HG02610 (cell line): ENCODE results near the gene TMEM39A.

Source experiments
- ATAC-seq: cut with Tn5 transposase; IDR thresholded peaks from one replicate; pipeline ENCODE4 v1.9.1; 2021; ENCODE audit warnings: mild to moderate bottlenecking, moderate library complexity; ENCODE audit not compliant: unreplicated experiment

The TMEM39A gene, protein sequence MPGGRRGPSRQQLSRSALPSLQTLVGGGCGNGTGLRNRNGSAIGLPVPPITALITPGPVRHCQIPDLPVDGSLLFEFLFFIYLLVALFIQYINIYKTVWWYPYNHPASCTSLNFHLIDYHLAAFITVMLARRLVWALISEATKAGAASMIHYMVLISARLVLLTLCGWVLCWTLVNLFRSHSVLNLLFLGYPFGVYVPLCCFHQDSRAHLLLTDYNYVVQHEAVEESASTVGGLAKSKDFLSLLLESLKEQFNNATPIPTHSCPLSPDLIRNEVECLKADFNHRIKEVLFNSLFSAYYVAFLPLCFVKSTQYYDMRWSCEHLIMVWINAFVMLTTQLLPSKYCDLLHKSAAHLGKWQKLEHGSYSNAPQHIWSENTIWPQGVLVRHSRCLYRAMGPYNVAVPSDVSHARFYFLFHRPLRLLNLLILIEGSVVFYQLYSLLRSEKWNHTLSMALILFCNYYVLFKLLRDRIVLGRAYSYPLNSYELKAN

DNA sequence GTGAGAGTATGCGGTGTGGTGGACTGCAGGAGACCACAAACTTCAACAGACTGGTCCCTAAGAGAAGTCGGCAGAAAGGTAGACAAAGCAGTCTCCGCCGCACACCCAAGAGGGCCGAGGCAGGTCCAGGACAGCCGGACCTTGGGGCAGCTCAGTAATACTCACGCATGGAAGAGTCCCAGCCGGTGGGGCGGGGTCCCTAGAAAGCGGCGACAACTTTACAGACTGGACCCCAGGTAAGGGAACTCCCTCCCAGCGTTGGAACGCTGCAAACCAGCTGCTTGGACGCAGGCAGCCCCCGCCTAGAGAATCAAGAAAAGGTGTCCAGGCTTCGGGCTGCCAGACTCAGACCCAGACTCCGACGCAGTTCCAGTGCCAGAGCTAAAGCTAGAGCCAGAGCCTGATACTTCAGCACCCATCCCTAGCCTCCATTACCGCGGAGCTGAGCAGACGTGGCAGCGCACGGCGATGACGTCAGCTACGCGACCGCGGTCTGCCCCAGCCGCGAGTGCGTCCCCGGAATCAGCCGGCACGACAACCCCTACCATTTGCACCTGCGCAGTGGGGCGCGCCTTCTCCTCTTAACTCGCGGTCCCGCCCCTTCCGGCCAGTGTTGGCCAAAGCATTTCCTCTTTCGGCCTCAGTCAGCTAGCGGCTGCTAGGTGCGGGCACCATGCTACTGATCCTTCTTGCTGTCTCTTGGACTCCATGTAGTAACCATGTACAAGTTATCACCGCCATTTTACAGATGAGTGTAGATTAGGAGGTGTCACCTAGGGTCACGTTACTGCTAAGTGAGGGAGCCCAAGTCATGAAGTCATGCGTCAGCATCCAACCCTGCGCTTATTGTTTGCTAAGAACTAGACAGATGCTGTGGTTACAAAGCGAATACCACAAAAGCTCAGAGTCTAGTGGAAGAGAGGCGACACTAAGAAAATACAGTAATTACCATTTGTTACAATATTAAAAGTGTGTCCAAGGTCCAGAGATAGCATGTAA, at the start of gene TMEM39A:
Gene TMEM39A, minus strand, starts transcription at position 445 of the 999 bp plus-strand sequence. CDS start 1,541 bp downstream, outside the sequence.
- peak; percentile 90 for ATAC-seq

DNA sequence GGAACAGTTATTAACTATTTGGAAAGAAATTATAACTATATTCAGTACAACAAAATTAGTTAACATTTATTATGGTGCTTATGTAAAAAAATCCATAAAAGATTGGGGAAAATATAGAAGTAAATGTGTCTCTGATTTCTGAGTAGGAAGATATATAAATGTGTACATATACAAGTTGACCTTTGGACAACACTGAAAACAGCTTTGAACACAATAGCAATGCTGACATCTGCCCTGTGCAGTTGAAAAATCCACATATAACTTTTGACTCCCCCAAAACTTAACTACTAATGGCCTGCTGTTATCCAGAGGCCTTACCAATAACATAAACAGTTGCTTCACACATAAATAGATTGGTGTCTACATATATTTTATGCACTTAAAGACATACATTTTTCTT, 47.3 kb upstream of the TMEM39A start:
- ATAC-seq = no peak

DNA sequence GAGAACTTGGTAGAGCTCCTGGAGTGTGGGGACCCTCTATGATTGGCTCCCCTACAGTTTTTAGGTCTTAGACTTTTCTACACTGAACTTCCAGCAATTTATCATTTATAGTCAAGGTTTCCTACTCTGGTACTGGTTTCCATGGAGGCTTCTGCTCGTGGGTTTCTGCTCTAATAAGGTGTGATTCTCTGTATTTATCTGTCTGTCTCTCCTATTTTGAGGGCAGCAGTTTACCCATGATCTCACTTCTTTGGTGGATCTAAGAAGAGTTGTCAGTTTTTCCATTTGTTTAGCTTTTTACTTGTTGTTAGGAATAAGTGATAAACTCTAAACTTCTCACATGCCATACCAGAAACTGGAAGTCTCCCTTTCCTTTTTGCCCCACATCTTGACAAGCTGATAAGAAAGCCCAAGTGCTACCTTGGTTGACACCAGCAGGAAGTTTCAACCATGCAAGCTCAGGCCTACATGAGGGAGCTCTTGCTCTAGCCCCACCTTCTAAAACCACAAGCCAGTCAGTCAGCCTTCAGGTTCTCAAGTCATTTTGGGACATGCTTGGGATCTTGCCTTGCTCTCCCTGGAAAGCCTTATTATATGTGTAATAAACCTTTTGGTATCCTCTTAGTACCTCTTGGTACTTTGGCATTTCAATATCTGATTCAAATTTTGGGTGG, 44.9 kb upstream of the TMEM39A start:
- ATAC-seq = peak; percentile 87

DNA sequence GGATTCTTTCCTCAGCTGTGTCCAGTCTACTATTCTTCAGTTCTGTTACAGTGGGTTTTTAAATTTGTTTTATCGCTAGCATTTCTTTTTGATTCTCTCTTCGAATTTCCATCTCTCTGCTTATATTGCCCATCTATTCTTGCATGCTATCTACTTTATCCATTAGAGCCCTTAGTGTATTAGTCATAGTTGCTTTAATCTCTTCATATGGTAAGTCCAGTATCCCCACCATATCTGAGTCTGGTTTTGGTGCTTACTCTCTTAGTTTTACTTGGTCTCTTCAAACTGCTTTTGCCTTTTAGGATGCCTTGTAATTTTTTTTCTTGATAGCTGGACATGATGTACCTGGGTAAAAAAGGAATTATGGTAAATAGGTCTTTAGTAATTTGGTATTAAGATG, 44.0 kb upstream of the TMEM39A start:
- no peak for ATAC-seq

DNA sequence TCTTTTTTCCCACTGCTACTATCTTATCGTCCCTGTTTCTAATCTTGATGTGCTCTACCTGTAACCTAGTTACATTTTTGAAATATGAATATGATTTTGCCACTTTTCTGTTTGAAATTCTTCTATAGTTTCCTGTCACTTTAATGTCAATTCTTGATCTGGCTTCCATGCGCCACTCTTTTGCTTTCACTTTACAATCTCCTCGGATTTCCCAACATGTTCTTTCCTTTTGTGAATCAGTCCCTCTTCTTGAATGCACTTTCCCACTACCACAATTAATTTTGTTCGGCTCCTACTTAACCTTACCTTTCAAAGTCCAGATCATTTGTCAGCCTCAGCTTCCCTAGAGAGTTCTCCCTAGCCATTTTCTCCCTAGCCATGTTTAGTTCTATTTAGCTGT, 43.2 kb upstream of the TMEM39A start:
- ATAC-seq = no peak

DNA sequence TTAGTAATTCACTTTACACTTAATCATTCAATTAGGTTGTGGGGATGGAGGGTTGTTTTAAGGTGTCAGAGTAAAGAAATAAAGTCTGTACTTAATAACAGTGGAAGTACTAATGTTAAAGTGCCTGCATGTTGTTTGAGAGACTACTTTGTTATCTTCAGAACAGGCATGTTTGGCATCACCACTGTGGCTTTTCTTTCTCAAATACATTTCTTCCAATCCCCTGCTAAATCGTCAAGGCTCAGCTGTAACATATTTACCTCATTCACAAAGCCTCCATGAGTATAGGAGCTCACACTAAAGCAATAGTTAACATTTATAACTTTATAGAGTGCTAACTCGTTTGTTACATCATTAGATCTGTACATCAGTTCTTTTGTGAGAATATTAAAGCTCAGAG, 37.5 kb upstream of the TMEM39A start:
- ATAC-seq = no peak

DNA sequence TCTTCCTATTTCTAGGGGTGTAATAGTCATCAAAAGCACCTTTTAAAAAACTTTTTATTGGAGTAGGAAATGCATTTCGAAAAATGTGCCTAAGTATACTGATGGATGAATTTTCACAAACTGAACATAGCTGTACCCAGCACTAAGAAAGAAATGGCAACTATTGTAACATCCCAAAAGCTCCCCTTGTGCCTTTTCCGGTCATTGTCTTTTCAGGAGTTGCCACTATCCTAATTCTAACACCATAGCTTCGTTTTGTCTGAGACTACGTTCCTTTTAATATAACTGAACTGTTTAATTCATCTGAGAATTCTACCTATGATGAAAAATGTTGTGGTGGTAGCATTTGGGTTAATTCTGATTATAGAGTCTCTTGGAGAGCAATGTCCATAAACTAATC, 36.9 kb upstream of the TMEM39A start:
- no peak for ATAC-seq

DNA sequence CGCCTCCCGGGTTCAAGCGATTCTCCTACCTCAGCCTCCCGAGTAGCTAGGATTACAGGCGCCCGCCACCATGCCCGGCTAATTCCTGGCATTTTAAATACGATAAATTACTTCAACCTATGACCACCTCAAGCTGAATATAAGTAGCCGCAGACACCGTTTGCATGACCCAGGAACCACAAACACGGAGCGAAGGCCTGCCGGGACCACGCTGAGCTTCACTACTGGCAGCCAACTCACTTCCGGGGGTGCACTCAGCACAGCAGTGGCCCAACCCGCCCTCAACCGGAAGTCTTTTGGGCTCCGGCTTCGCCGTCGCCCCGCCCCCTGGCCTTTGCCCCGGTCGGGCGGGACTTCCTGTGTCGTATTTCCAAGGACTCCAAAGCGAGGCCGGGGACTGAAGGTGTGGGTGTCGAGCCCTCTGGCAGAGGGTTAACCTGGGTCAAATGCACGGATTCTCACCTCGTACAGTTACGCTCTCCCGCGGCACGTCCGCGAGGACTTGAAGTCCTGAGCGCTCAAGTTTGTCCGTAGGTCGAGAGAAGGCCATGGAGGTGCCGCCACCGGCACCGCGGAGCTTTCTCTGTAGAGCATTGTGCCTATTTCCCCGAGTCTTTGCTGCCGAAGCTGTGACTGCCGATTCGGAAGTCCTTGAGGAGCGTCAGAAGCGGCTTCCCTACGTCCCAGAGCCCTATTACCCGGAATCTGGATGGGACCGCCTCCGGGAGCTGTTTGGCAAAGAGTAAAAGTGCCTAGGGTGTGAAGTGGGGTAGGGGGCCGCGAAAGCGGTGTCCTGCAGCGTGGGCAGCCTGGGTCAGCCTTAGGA, 35.0 kb upstream of the TMEM39A start, which contains the start of gene TIMMDC1:
Gene TIMMDC1, plus strand, starts transcription at position 362 of the 826 bp plus-strand sequence. Its CDS starts 187 bp downstream, at position 549.
- peak; percentile 98 for ATAC-seq

DNA sequence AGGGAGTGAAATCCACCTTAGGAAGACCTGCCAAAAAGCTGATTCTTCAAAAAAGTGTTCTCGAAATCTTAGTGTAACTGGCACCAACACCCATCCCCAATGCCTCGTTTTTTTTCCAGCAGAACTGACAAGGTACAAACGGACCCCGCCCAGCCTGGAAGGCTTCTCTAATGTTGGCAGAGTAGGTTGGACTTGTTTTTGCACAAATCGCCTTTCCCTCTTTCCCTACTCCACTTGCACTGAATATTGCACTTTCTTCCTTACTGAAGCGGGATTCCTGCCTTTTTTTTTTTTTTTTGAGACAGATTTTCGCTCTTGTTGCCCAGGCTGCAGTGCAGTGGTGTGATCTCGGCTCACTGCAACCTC, 34.4 kb upstream of the TMEM39A start:
- no peak for ATAC-seq

DNA sequence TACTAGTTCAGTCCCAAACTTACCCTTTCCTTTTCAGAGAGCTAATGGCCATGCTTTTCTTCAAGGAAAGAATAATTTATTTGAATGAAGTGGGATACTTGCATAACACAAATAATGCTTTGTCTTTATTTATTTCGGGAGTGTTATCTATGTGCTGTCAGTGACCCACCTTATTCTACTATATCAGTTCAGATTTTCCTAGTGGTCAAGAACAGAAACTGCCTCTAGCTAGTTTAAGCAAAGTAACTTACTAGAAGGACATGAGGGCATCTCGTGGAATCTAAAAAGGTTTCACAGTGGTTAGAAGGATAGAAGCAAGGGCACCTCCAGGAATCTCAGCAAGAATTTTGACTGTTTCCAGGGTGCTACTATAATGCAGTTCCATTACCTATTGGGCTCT, 31.2 kb upstream of the TMEM39A start:
- ATAC-seq = no peak

DNA sequence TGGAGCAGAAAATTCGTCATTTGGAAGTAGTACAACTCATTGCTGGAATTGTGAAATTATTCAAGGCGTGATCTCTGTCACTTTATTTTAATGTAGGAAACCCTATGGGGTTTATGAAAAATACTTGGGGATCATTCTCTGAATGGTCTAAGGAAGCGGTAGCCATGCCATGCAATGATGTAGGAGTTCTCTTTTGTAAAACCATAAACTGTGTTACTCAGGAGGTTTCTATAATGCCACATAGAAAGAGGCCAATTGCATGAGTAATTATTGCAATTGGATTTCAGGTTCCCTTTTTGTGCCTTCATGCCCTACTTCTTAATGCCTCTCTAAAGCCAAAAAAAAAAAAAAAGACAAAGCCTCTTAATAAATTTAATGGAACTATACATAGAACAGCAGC, 29.4 kb upstream of the TMEM39A start:
- ATAC-seq = no peak

DNA sequence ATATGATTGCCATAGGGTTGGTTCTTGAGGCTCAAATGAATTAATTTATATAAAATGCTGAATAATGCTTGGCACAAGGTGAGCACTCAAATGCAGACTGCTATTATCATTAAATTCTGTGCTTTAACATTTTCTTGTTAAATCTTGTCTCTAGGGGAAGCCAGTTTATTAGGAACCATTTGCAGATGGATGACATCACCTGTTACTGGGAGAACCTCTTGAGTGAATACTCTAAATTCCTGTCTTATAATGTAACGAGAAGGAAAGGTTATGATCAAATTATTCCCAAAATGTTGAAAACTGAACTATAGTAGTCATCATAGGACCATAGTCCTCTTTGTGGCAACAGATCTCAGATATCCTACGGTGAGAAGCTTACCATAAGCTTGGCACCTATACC, 28.7 kb upstream of the TMEM39A start:
- ATAC-seq = no peak

DNA sequence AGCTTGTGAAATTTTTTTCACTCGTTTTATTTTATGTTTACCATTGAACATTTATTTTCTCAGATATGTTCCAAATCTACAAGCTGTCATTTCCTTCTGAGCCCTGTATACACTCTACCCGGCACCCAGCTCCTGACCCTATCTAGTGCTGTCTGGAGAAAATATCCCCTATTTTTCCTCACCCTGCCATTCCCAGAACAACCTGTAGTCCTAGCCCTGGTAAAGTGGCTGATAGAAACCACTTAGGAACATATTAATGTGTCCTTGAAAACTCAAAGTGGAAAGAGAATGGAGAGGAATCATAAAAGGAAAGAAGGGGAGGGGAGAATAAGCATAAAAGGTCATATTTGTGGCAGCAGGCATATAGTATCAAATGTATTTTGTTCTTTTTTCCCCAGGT, 26.7 kb upstream of the TMEM39A start:
- no peak for ATAC-seq

DNA sequence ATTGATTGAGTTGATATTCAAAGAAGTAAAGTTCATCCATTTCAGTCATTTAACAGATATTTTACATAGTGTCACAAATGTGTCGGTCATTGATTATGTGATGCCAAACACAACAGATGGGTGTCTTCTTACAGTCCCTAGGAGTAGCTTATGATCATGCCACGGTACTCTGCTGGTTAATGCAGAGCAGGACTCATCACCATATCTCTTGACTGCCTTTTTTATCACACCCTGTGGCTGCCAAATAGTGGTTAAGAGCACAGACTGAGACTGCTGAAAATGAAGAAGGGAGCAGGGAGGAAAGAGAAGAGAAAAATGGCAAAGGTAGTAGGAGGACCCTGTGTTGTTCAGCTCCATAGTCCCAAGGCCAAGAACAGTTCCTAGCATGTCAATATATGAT, 22.1 kb upstream of the TMEM39A start:
- ATAC-seq = no peak

DNA sequence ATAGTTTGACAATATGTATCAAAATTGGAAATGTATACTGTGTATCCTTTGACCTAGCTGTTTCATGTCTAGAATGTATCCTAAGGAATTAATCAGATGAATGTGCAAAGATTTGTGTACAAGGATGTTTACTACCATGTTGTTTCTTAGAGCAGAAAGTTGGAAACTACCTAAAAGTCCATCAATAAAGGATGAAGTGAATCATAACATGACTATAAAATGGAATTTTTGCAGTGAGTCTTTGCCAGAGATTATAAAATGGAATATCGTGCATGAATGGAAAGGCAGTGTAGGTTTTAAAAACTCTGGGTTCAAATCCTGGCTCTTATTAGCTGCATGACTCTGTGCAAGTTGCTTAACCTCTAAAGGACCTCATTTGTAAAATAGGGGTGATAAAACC, 19.7 kb upstream of the TMEM39A start:
- ATAC-seq = no peak

DNA sequence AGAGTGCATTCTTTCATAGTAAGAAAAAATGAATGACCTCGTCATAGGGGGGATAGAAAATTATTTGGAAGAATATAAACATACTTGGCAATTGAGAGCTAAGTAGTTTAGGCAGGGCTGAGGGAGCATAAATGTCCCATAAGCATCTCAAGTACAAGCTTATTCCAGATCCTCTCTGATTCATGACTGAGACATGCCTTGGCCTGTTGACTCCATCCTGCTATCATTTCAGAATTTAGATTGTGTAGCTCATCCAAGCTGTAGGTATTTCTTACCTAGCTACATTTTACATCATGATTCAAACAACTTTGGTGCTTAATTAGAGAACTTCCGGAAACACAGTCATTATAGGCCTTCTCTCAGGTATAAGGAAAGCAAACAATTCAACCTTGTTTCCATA, 17.7 kb upstream of the TMEM39A start:
- ATAC-seq = no peak

DNA sequence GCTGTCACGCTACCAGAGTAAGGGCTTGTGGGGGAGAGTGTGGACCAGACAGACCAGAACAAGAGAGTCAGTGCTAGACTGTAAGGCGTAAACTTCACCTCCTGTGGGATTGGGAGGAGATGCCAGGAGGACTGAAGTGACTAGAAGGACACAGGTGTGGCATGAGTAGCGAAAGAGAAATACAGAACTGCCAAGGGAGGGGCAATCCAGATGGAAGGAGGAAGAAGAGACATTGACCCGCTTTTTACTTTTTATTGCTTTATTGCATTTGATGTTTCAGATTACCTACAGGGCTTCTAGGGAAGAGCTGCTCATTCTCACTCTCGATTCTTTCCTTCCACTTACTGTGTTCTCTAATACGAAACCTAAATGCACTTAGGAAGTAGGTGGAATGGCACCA, 7.5 kb upstream of the TMEM39A start:
- no peak for ATAC-seq

DNA sequence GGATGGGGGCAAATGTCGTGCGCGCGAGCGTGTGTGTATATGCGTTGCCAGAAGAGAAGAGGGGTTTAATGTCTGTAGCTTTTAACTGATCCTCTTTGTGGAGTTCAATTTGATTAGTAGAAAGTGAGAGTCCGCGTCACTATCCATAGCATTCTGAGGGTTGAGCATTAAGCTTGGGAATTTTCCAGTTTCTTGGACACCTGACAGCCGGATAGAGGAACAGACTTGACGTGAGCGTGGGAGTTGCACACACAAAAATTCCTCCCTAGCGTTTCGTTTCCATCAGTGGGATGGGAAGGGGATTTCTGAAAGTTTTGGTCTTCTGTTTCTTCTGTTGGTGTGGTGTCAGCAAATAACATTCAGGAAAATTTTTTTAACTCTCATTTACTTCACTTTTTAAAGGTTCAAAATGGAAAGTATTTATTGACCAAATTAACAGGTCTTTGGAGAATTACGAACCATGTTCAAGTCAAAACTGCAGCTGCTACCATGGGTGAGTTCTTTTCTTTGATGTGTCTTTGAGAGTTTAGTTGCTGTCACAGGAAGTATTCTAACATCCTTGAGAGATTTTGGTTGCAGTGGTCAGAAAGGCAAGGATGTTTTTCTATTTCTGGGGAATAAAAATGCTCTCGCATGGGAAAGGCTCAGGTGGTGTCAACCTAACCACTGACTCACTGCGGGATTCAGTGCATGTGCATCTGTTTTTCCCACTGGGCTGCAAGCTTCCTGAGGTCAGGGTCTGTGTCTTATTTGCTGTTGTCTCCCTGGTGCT, 6.2 kb upstream of the TMEM39A start:
- ATAC-seq = peak; percentile 14

DNA sequence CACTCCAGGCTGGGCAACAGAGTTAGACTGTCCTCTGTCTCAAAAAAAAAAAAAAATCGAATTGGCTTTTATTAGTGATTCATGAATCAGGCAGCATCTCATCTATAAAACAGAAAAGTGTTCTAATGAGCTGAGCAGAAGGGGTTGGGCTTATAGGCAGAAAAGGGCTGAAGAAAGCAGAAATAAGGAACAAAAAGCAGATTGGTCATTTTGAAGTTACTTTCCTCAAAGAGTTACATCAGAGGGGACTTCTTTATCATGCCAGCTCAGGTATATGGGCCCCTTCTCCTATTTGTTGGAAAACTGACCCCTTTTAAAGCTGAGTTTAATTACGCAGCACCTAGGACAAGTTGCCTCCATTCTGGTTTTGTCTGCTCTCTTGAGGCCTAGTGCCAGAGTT, 4.6 kb upstream of the TMEM39A start:
- no peak for ATAC-seq
